Fibroblast of upper back skin (primary cell): Measurements from ENCODE around the gene MMEL1.

Source experiments
- DNase-seq: peaks from one replicate; pipeline ENCODE4 v3.0.0-alpha.2; 2013

The MMEL1 gene

DNA sequence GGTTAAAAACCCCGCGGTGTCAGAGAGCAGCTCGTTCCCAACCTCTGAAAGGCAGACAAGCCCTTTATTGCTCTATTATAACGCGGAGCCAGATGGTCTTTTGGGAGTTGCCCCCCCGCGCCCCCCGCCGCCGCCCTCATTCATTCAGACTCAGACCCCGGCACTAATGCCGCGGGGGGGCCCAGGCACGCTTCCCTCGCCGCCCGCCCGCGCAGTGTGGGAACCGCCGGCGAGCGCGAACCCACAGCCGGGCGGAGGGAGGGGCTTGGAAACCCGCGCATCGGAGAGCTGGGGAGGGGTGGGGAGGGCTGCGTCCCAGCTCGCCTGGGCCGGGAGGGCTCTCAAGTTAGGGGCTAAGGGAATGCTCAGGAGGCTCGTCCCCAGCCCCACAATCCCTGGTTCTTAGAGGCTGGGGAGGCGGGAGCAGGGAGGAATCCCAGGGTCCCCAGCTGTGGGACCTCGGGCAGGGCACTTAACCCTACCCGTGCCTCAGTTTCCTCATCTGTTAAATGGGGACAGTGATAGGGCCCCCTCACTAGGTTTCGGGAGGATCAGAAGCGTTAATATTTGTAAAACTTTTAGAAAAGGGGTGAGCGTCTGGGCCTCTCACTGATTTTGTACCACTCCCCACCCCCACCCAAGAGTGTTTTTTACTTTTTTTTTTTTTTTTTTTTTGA is 91.9 kb downstream of the MMEL1 start:
- DNase-seq, result no peak
